HG03196 (cell line): ENCODE measurements around the gene PIEZO2.
"Not testable (repeated sequence)": the region's sequence is repeated elsewhere in the genome, so short reads cannot be mapped to it uniquely, and the experiment has no call there.

ENCODE experiments used
- ATAC-seq: cut with Tn5 transposase; IDR thresholded peaks from one replicate; pipeline ENCODE4 v1.9.1; 2021; ENCODE audit not compliant: unreplicated experiment

The PIEZO2 gene

GRCh38 chr18:10637858-10638538, 511.4 kb downstream of the PIEZO2 start:
- not testable (repeated sequence) for ATAC-seq

- peak; percentile 97 for ATAC-seq
These were observed 520.3 kb downstream of the PIEZO2 start for GRCh38 chr18:10629076-10629475.

- not testable (repeated sequence) for ATAC-seq
These were observed 522.7 kb downstream of the PIEZO2 start for GRCh38 chr18:10626606-10627213.

- ATAC-seq = not testable (repeated sequence)
These were observed 525.8 kb downstream of the PIEZO2 start for GRCh38 chr18:10623606-10624005.

- ATAC-seq = not testable (repeated sequence)
These were observed 526.4 kb downstream of the PIEZO2 start for GRCh38 chr18:10622982-10623381.

- not testable (repeated sequence) for ATAC-seq
These were observed 528.6 kb downstream of the PIEZO2 start for GRCh38 chr18:10620670-10621329.
